Neural progenitor cell (in vitro differentiated cells): ENCODE results near the gene MT1G. TPM values are rescaled to one million over a fixed set of nuclear protein-coding genes. Genes with fewer than 3 reads are reported as not detected.

Experiments used
- DNase-seq: peaks from one replicate; pipeline ENCODE4 v3.0.0-alpha.2; 2016; ENCODE audit warnings: low spot score
- H2AFZ ChIP-seq: fragments of 200-600 bp; sonication (generic); replicated peaks from 2 replicates; pipeline ENCODE4 v1.6.1; 2016; ENCODE audit warnings: antibody characterized with exemption
- H3F3A ChIP-seq: fragments of 200-600 bp; sonication (generic); 2 replicates; pipeline ENCODE4 v1.6.1; 2016; ENCODE audit warnings: antibody characterized with exemption, low read depth
- H3K27ac ChIP-seq: fragments of 200-600 bp; sonication (generic); 2 replicates; pipeline ENCODE4 v1.5.1; 2016; ENCODE audit warnings: mild to moderate bottlenecking
- H3K27me3 ChIP-seq: fragments of 200-600 bp; sonication (generic); 2 replicates; pipeline ENCODE4 v1.6.1; 2016; ENCODE audit warnings: mild to moderate bottlenecking, moderate library complexity
- H3K36me3 ChIP-seq: fragments of 200-600 bp; sonication (generic); 2 replicates; pipeline ENCODE4 v1.5.1; 2016
- H3K4me1 ChIP-seq: fragments of 200-600 bp; sonication (generic); 2 replicates; pipeline ENCODE4 v1.6.1; 2016; ENCODE audit warnings: mixed run types
- H3K4me2 ChIP-seq: fragments of 200-600 bp; sonication (generic); 2 replicates; pipeline ENCODE4 v1.6.1; 2016
- H3K4me3 ChIP-seq: fragments of 200-600 bp; sonication (generic); 2 replicates; pipeline ENCODE4 v1.5.1; 2016
- H3K79me2 ChIP-seq: fragments of 200-600 bp; sonication (generic); 2 replicates; pipeline ENCODE4 v1.6.1; 2016; ENCODE audit warnings: low read depth
- H3K9ac ChIP-seq: fragments of 200-600 bp; sonication (generic); 2 replicates; pipeline ENCODE4 v1.6.1; 2016
- H3K9me3 ChIP-seq: fragments of 200-600 bp; sonication (generic); 2 replicates; pipeline ENCODE4 v1.5.1; 2016; ENCODE audit warnings: low read depth
- H4K20me1 ChIP-seq: fragments of 200-600 bp; sonication (generic); 2 replicates; pipeline ENCODE4 v1.6.1; 2016; ENCODE audit warnings: low read depth
- H3K27ac Mint-ChIP-seq: 3 replicates; pipeline ENCODE4 v1.8.0; 2021; ENCODE audit warnings: mixed read lengths
- H3K27me3 Mint-ChIP-seq: 2 replicates; pipeline ENCODE4 v1.8.0; 2022; ENCODE audit warnings: low read depth, mild to moderate bottlenecking, inconsistent platforms, moderate library complexity, mixed read lengths; ENCODE audit not compliant: insufficient read depth
- H3K36me3 Mint-ChIP-seq: 3 replicates; pipeline ENCODE4 v1.8.0; 2021; ENCODE audit warnings: mixed read lengths
- H3K4me1 Mint-ChIP-seq: 3 replicates; pipeline ENCODE4 v1.8.0; 2021; ENCODE audit warnings: mixed read lengths
- H3K4me3 Mint-ChIP-seq: 3 replicates; pipeline ENCODE4 v1.8.0; 2021; ENCODE audit warnings: mild to moderate bottlenecking, moderate library complexity, mixed read lengths
- H3K9me3 Mint-ChIP-seq: 3 replicates; pipeline ENCODE4 v1.8.0; 2020; ENCODE audit warnings: mixed read lengths
- EZH2 ChIP-seq: fragments of 200-600 bp; sonication (generic); IDR thresholded peaks from 2 replicates; pipeline ENCODE4 v1.6.1; 2017; ENCODE audit warnings: antibody characterized with exemption, mild to moderate bottlenecking, moderate library complexity
- EZH2phosphoT487 ChIP-seq: fragments of 200-600 bp; sonication (generic); IDR thresholded peaks from 2 replicates; pipeline ENCODE4 v1.6.1; 2017; ENCODE audit warnings: antibody characterized with exemption
- total RNA-seq: library from RNA; depleted of rRNA; stranded (reverse); fragments of >200 nt; gene quantifications from 2 replicates; pipeline ENCODE4 v1.2.3, GENCODE V29; 2015; ENCODE audit warnings: low replicate concordance
- TF ChIP-seq, protein P1 (sequence below): fragments of 200-600 bp; sonication (generic); IDR thresholded peaks from 2 replicates; pipeline ENCODE4 v1.5.1; 2017; ENCODE audit warnings: antibody characterized with exemption, mild to moderate bottlenecking

The MT1G gene
- total RNA-seq, 1 donor from 2014 or later: not detected

DNA sequence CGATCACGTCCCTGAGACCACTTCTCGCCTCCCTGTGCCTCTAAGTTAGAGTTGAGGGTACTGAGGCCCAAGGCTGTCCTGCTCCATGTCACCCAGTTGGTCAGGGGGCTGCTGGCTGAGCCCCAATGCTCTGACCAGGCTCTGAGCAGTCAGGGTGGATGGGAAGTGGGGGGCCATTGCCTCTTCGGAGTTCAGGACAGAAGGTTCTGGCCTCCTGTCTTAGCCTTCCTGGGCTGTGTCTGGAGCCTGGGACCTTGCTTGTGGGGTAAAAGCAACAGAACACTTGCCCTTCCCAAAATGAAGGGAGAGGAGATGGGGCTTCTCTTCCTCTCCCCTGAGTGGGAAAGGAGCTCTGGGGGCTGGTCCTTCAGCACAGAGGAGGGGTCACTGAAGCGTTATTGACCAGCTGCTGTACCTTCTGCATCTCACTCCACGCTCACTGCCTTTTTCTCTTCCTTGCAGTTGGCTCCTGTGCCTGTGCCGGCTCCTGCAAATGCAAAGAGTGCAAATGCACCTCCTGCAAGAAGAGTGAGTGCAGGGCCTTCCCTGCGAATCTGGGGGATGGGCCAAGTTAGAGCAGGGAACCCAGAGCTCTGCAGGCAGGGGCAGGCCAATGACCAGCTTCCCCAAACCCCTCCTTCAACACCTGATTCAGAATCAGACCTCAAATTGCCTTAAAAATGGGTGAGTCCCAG, 15.0 kb upstream of the MT1G start:
- Mint-ChIP-seq H3K27ac (no peak overlapping the region), H3K4me1 (peaks cover 22% of the 10 kb centered on the region), H3K4me3 (peak overlapping the region; percentile 89), H3K27me3 (peaks cover 12% of the 10 kb centered on the region), H3K36me3 (peaks cover 3% of the 10 kb centered on the region), H3K9me3 (peaks cover 10% of the 10 kb centered on the region)
- no peaks in the 10 kb centered on the region for H3K9me3 ChIP-seq
- no peaks in the 10 kb centered on the region for H3K79me2 ChIP-seq
- no peak for DNase-seq
- no peak overlapping the region for H3K9ac ChIP-seq
- no peaks in the 10 kb centered on the region for H3K36me3 ChIP-seq
- peak overlapping the region; percentile 58 for H3K4me3 ChIP-seq
- TF ChIP-seq, protein P1, sequence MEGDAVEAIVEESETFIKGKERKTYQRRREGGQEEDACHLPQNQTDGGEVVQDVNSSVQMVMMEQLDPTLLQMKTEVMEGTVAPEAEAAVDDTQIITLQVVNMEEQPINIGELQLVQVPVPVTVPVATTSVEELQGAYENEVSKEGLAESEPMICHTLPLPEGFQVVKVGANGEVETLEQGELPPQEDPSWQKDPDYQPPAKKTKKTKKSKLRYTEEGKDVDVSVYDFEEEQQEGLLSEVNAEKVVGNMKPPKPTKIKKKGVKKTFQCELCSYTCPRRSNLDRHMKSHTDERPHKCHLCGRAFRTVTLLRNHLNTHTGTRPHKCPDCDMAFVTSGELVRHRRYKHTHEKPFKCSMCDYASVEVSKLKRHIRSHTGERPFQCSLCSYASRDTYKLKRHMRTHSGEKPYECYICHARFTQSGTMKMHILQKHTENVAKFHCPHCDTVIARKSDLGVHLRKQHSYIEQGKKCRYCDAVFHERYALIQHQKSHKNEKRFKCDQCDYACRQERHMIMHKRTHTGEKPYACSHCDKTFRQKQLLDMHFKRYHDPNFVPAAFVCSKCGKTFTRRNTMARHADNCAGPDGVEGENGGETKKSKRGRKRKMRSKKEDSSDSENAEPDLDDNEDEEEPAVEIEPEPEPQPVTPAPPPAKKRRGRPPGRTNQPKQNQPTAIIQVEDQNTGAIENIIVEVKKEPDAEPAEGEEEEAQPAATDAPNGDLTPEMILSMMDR: no peak
- no peak for TF ChIP-seq EZH2phosphoT487
- no peak for TF ChIP-seq EZH2
- peak overlapping the region; percentile 90 for H2AFZ ChIP-seq
- no peaks in the 10 kb centered on the region for H4K20me1 ChIP-seq
- peak overlapping the region; percentile 93 for H3K4me2 ChIP-seq
- H3K27me3 ChIP-seq: peaks cover 68% of the 10 kb centered on the region
- H3K27ac ChIP-seq: no peak overlapping the region
- H3F3A ChIP-seq: peaks cover 5% of the 10 kb centered on the region
- peaks cover 5% of the 10 kb centered on the region for H3K4me1 ChIP-seq

DNA sequence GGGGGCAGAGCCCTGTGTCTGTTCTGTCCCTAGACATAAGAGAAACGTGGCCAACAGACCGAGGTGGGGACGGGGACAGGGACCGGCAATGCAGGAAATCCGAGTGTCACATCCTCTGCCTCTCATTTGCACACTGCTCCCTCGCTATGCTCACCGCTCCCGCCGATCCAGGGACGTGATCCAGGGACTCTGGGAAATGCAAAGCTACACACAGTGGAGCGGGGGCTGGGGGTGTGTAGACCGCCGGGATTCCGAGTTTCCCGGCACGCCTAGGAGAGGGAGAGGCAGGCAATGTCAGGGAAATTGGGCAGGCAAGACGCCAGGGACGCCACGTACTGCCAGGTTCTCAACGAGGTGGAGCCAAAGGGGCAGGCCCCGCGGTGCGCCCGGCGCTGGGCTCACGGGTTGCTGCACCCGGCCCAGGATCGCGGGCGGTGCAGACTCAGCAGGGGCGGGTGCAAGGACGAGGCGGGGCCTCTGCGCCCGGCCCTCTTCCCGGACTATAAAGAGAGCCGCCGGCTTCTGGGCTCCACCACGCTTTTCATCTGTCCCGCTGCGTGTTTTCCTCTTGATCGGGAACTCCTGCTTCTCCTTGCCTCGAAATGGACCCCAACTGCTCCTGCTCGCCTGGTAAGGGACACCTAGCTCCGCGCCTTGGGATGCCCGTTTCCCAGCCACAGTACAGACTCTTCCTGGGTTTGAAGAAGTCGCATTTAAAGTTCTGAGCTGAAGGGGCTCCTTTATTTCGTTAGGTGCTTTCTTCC, 14.3 kb upstream of the MT1G start, which contains the start of gene MT1X:
Gene MT1X, plus strand, starts transcription at position 532 of the 764 bp plus-strand sequence. Its CDS starts 71 bp downstream, at position 603.
- no peak for TF ChIP-seq EZH2
- TF ChIP-seq EZH2phosphoT487: peak; percentile 46
- TF ChIP-seq, protein P1: no peak
- Histone ChIP-seq H3K9me3 (no peaks in the 10 kb centered on the region), H3K4me1 (peaks cover 5% of the 10 kb centered on the region), H3K36me3 (no peaks in the 10 kb centered on the region), H3K9ac (no peak within 1 kb of the TSS), H3K79me2 (no peaks in the 10 kb centered on the region), H3K4me3 (peak within 1 kb of the TSS; percentile 58), H3K27ac (no peak within 1 kb of the TSS), H3K4me2 (peak within 1 kb of the TSS; percentile 93), H2AFZ (peak within 1 kb of the TSS; percentile 90), H3F3A (peaks cover 5% of the 10 kb centered on the region), H3K27me3 (peaks cover 76% of the 10 kb centered on the region), H4K20me1 (no peaks in the 10 kb centered on the region)
- peaks cover 3% of the 10 kb centered on the region for H3K36me3 Mint-ChIP-seq
- DNase-seq: peak; percentile 80
- peaks cover 22% of the 10 kb centered on the region for H3K4me1 Mint-ChIP-seq
- H3K4me3 Mint-ChIP-seq: peak within 1 kb of the TSS; percentile 89
- H3K27ac Mint-ChIP-seq: no peak within 1 kb of the TSS
- H3K9me3 Mint-ChIP-seq: peaks cover 7% of the 10 kb centered on the region
- H3K27me3 Mint-ChIP-seq: peaks cover 14% of the 10 kb centered on the region

DNA sequence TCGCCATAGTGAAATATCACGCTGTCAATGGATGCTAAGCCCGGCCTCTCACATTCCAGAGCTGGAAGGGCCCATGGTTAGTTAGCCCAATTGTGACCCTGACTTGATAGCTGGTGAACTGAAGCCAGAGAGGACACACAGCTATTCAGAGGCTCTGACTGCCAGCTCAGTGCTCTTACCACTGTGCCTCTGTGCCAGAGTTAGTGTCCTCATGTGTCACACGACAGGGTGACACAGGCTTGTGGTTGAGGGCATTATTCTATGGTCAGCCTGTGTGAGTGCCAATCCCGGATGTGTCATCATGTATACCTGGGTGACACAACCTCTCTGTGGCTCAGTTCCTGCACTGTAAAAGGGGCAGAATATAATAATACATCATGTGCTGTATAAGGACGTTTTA, 12.0 kb upstream of the MT1G start:
- no peak overlapping the region for H3K4me3 Mint-ChIP-seq
- no peaks in the 10 kb centered on the region for H4K20me1 ChIP-seq
- TF ChIP-seq, protein P1: no peak
- no peak for TF ChIP-seq EZH2phosphoT487
- no peak for TF ChIP-seq EZH2
- H3K27me3 Mint-ChIP-seq: peaks cover 24% of the 10 kb centered on the region
- H3K4me1 ChIP-seq: peaks cover 5% of the 10 kb centered on the region
- no peaks in the 10 kb centered on the region for H3K9me3 ChIP-seq
- H3K27ac ChIP-seq: no peak overlapping the region
- peaks cover 99% of the 10 kb centered on the region for H3K27me3 ChIP-seq
- H3K4me3 ChIP-seq: no peak overlapping the region
- no peaks in the 10 kb centered on the region for H3K36me3 ChIP-seq
- no peaks in the 10 kb centered on the region for H3K9me3 Mint-ChIP-seq
- H3K4me1 Mint-ChIP-seq: peaks cover 22% of the 10 kb centered on the region
- H3K4me2 ChIP-seq: no peak overlapping the region
- H3K79me2 ChIP-seq: no peaks in the 10 kb centered on the region
- no peak overlapping the region for H3K27ac Mint-ChIP-seq
- no peak overlapping the region for H3K9ac ChIP-seq
- no peak for DNase-seq
- H3F3A ChIP-seq: peaks cover 18% of the 10 kb centered on the region
- H2AFZ ChIP-seq: no peak overlapping the region
- H3K36me3 Mint-ChIP-seq: no peaks in the 10 kb centered on the region
